PC-9 (cell line): ENCODE results near the gene CDH13. TPM values are rescaled to one million over a fixed set of nuclear protein-coding genes. Genes with fewer than 3 reads are reported as not detected.

Source experiments
- BruUV-seq: library from RNA; stranded (reverse); fragments of 400-500 nt; replicated peaks from 2 replicates; lab custom pipeline; 2021; lab: Mats Ljungman, UMichigan
- CTCF ChIA-PET: fragments of 300-600 bp; sonication (Branson Sonifier 250); formaldehyde crosslinking; loops from one replicate; lab custom pipeline; 2022; ENCODE audit warnings: antibody characterized with exemption; lab: Charles Lee
- POLR2A ChIA-PET: fragments of 300-600 bp; sonication (Branson Sonifier 250); formaldehyde crosslinking; loops from one replicate; lab custom pipeline; 2022; ENCODE audit warnings: antibody characterized with exemption; ENCODE audit not compliant: unreplicated experiment; lab: Charles Lee
- DNase-seq, 2 experiments: peaks; one replicate each; pipeline versions ENCODE4 v3.0.0 to v3.0.0-alpha.2; 2015 to 2022; ENCODE audit warnings: mixed read lengths in 1 of 2
- H2AFZ ChIP-seq: fragments of 200-600 bp; sonication (generic); 2 replicates; pipeline ENCODE4 v1.8.1; 2017; ENCODE audit warnings: antibody characterized with exemption
- H3F3A ChIP-seq: fragments of 200-600 bp; sonication (generic); 2 replicates; pipeline ENCODE4 v1.8.1; 2017; ENCODE audit warnings: antibody characterized with exemption, mild to moderate bottlenecking, low read depth; ENCODE audit not compliant: insufficient read depth
- H3K27ac ChIP-seq: fragments of 200-600 bp; sonication (generic); 2 replicates; pipeline ENCODE4 v1.6.1; 2016; ENCODE audit warnings: mixed run types
- H3K27me3 ChIP-seq: fragments of 200-600 bp; sonication (generic); 2 replicates; pipeline ENCODE4 v1.6.1; 2016; ENCODE audit warnings: low read depth, mixed run types; ENCODE audit not compliant: insufficient read depth
- H3K36me3 ChIP-seq: fragments of 200-600 bp; sonication (generic); 2 replicates; pipeline ENCODE4 v1.6.1; 2016; ENCODE audit warnings: low read depth, mixed run types
- H3K4me1 ChIP-seq: fragments of 200-600 bp; sonication (generic); replicated peaks from 2 replicates; pipeline ENCODE4 v1.6.1; 2016; ENCODE audit warnings: mixed run types; ENCODE audit not compliant: insufficient read depth
- H3K4me2 ChIP-seq: fragments of 200-600 bp; sonication (generic); 2 replicates; pipeline ENCODE4 v1.6.1; 2017; ENCODE audit warnings: mixed run types
- H3K4me3 ChIP-seq: fragments of 200-600 bp; sonication (generic); 2 replicates; pipeline ENCODE4 v1.6.1; 2016; ENCODE audit warnings: mixed run types
- H3K79me2 ChIP-seq: fragments of 200-600 bp; sonication (generic); 2 replicates; pipeline ENCODE4 v1.6.1; 2017; ENCODE audit warnings: low read depth, mixed run types
- H3K9me2 ChIP-seq: fragments of 200-600 bp; sonication (generic); 2 replicates; pipeline ENCODE4 v1.8.1; 2017; ENCODE audit warnings: mild to moderate bottlenecking; ENCODE audit not compliant: insufficient read depth
- H3K9me3 ChIP-seq: fragments of 200-600 bp; sonication (generic); 2 replicates; pipeline ENCODE4 v1.8.1; 2016; ENCODE audit warnings: low read depth; ENCODE audit not compliant: insufficient read depth
- H4K20me1 ChIP-seq: fragments of 200-600 bp; sonication (generic); 2 replicates; pipeline ENCODE4 v1.8.1; 2017; ENCODE audit not compliant: insufficient read depth
- CTCF ChIP-seq: fragments of 200-600 bp; sonication (generic); conservative IDR thresholded peaks from 2 replicates; pipeline ENCODE4 v1.6.1; 2017; ENCODE audit warnings: mixed run types, antibody characterized with exemption, mild to moderate bottlenecking, moderate library complexity
- EZH2 ChIP-seq: fragments of 200-600 bp; sonication (generic); IDR thresholded peaks from 2 replicates; pipeline ENCODE4 v1.8.0; 2017; ENCODE audit warnings: antibody characterized with exemption, low read depth
- intact Hi-C: fragments of 100-400 bp; cut with micrococcal nuclease; formaldehyde crosslinking; loops from one replicate; pipeline ENCODE4 v1.10.0; 2022; ENCODE audit not compliant: unreplicated experiment
- total RNA-seq: library from RNA; stranded (reverse); gene quantifications from 2 replicates; pipeline ENCODE4 v1.2.3, GENCODE V29; 2021

CDH13 gene
- total RNA-seq, 1 experiment from 2014 or later = 0.24 TPM

DNA sequence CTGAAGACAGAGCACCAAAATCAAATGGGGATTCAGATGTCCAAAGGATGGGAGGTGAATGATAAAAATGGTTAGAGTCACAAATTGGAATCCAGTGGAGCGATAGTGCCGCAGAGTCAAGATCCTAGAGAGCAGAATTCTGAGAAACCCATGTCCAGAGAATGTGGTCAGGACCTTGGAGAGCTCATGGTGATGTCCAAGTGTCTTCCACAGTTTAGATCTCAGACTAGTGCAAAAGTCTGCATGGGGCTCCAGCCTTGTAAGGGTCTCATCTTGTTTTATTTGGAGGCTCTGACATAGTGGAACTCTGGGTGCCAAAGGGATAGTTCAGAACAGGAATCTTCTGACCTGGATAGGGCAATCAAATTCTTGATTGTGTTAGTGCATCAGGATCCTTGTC is 935.1 kb downstream of the CDH13 start:
- no peaks in the 10 kb centered on the region for H3K9me3 ChIP-seq
- H4K20me1 ChIP-seq = no peaks in the 10 kb centered on the region
- ChIA-PET CTCF (no interaction called here), POLR2A (no interaction called here)
- H3K79me2 ChIP-seq = no peaks in the 10 kb centered on the region
- H2AFZ ChIP-seq = no peak overlapping the region
- TF ChIP-seq EZH2 (no peak), CTCF (no peak)
- no peak for DNase-seq
- H3K9me2 ChIP-seq = no peaks in the 10 kb centered on the region
- intact Hi-C loops = no loop called here
- no TSS peak for BruUV-seq
- H3K27ac ChIP-seq = no peak overlapping the region
- no peaks in the 10 kb centered on the region for H3K4me1 ChIP-seq
- no peaks in the 10 kb centered on the region for H3F3A ChIP-seq
- H3K4me2 ChIP-seq = no peak overlapping the region
- H3K36me3 ChIP-seq = no peaks in the 10 kb centered on the region
- H3K4me3 ChIP-seq = no peak overlapping the region
- H3K27me3 ChIP-seq = peaks cover 13% of the 10 kb centered on the region

GRCh38 chr16:83568345-83568744 is 941.6 kb downstream of the CDH13 start:
- intact Hi-C loops = no loop called here
- Histone ChIP-seq H2AFZ (no peak overlapping the region), H3K4me1 (no peaks in the 10 kb centered on the region), H3K27ac (no peak overlapping the region), H3K36me3 (no peaks in the 10 kb centered on the region), H4K20me1 (no peaks in the 10 kb centered on the region), H3K4me2 (no peak overlapping the region), H3K79me2 (no peaks in the 10 kb centered on the region), H3K9me3 (no peaks in the 10 kb centered on the region), H3K9me2 (no peaks in the 10 kb centered on the region), H3K4me3 (no peak overlapping the region), H3K27me3 (peaks cover 15% of the 10 kb centered on the region), H3F3A (no peaks in the 10 kb centered on the region)
- BruUV-seq = no TSS peak
- ChIA-PET CTCF (no interaction called here), POLR2A (no interaction called here)
- no peak for DNase-seq
- TF ChIP-seq CTCF (no peak), EZH2 (no peak)

- no peaks in the 10 kb centered on the region; the same call in 1 of the 2 replicates for H3K9me3 ChIP-seq
- H3K36me3 ChIP-seq = no peaks in the 10 kb centered on the region
- H4K20me1 ChIP-seq = no peaks in the 10 kb centered on the region
- H3K4me1 ChIP-seq = no peaks in the 10 kb centered on the region
- H3K4me2 ChIP-seq = no peak overlapping the region
- BruUV-seq = no TSS peak
- no peak overlapping the region for H2AFZ ChIP-seq
- H3K27ac ChIP-seq = no peak overlapping the region
- ChIA-PET POLR2A (no interaction called here), CTCF (no interaction called here)
- TF ChIP-seq EZH2 (no peak), CTCF (no peak)
- no peak for DNase-seq
- no peaks in the 10 kb centered on the region for H3K79me2 ChIP-seq
- H3K4me3 ChIP-seq = no peak overlapping the region
- H3F3A ChIP-seq = no peaks in the 10 kb centered on the region
- intact Hi-C loops = no loop called here
- no peaks in the 10 kb centered on the region for H3K9me2 ChIP-seq
- H3K27me3 ChIP-seq = peaks cover 21% of the 10 kb centered on the region
These were observed 947.6 kb downstream of the CDH13 start for GRCh38 chr16:83574388-83574787.
